Right cardiac atrium (tissue), 5 donors: ENCODE data around the gene MRPS18B. TPM values are rescaled to one million over a fixed set of nuclear protein-coding genes. Genes with fewer than 3 reads are reported as not detected.

Experiments used
- ATAC-seq, 2 donors: fragments of 200-7000 bp; cut with Tn5 transposase; one replicate each; pipeline versions ENCODE4 v1.8.0 to v1.9.1; 2020; ENCODE audit warnings: moderate library complexity in 2 of 2, mild to moderate bottlenecking in 1 of 2
- DNase-seq, 3 donors: peaks; one replicate each; pipeline ENCODE4 v3.0.0-alpha.2; 2020
- H3K27ac ChIP-seq: one replicate; pipeline ENCODE4 v1.5.1; 2013; ENCODE audit warnings: mild to moderate bottlenecking, low read length, control low read depth, moderate library complexity
- H3K27me3 ChIP-seq: one replicate; pipeline ENCODE4 v1.6.1; 2013; ENCODE audit not compliant: control insufficient read depth, insufficient read depth
- H3K4me1 ChIP-seq: one replicate; pipeline ENCODE4 v1.6.1; 2013; ENCODE audit warnings: low read length; ENCODE audit not compliant: control insufficient read depth, insufficient read depth
- H3K4me3 ChIP-seq: one replicate; pipeline ENCODE4 v1.5.1; 2013; ENCODE audit warnings: low read length, control low read depth
- H3K9me3 ChIP-seq: one replicate; pipeline ENCODE4 v1.6.1; 2013; ENCODE audit warnings: low read length; ENCODE audit not compliant: control insufficient read depth
- WGBS: extraction: QIAGEN DNeasy Blood & Tissue Kit; methylation state at CpG from one replicate; pipeline ENCODE4 v1.1.7; 2013; 5-methylcytosine and 5-hydroxymethylcytosine counted together
- intact Hi-C, 4 donors: fragments of 100-400 bp; cut with DNase I; formaldehyde crosslinking; loops; one replicate each; pipeline versions ENCODE4 v1.11.0 to v1.14.0; 2022 to 2023
- polyA plus RNA-seq: library from polyadenylated mRNA; stranded (reverse); fragments of 200-250 nt; gene quantifications from one replicate; pipeline ENCODE4 v1.2.3, GENCODE V29; 2013
- total RNA-seq, 4 donors: library from RNA; stranded (reverse); fragmentation: NEBNext Ultra II Directional; extraction: Animal tissue kit (Norgen Biotek cat#: 25700); gene quantifications; one replicate each; pipeline ENCODE4 v1.2.1, GENCODE V29; 2021
- donor health status: healthy with polysubstance abuse.
- donor health status: DM: no; HTN: yes; CAD: no.
- donor health status: DM: no; HTN: no; CAD: no.
- donor health status: DM: no; HTN: yes; CAD: no; lungs with severe emphysema.
- donor health status: DM: yes; HTN: yes; CAD: no.

Gene MRPS18B
- total and polyA plus RNA-seq, 5 donors = 60.2 to 97.6 (median 75.9) TPM

- peak; percentile 9 to 10 for ATAC-seq
- intact Hi-C loops = loop anchor here in 1 of 4 donors (5.0 to 10.0 kb wide), 2 partner anchors 60 to 117 kb away; partner anchors contain the start of gene HLA-E
- Histone ChIP-seq H3K27me3 (no peaks in the 10 kb centered on the region), H3K4me3 (no peak overlapping the region), H3K4me1 (no peaks in the 10 kb centered on the region), H3K27ac (no peak overlapping the region), H3K9me3 (no peaks in the 10 kb centered on the region)
- 94% methylated on average over 39 of the region's 39 CpGs for WGBS
- peak in 1 of 3 donors; percentile 63 for DNase-seq
These were observed 15.6 kb upstream of the MRPS18B start for GRCh38 chr6:30601815-30602641.

- Histone ChIP-seq H3K4me1 (no peaks in the 10 kb centered on the region), H3K9me3 (no peaks in the 10 kb centered on the region), H3K27me3 (no peaks in the 10 kb centered on the region), H3K4me3 (no peak overlapping the region), H3K27ac (no peak overlapping the region)
- ATAC-seq (no peak), DNase-seq (no peak)
- intact Hi-C loops = loop anchor here in 1 of 4 donors (5.0 to 10.0 kb wide), 2 partner anchors 62 to 119 kb away; partner anchors contain the start of gene HLA-E
- WGBS = 93% methylated on average over 13 of the region's 13 CpGs
These were observed 13.7 kb upstream of the MRPS18B start for GRCh38 chr6:30603961-30604360.

GRCh38 chr6:30610065-30610464 is 7.6 kb upstream of the MRPS18B start:
- H3K27me3 ChIP-seq = no peaks in the 10 kb centered on the region
- H3K4me1 ChIP-seq = peaks cover 6% of the 10 kb centered on the region
- H3K27ac ChIP-seq = no peak overlapping the region
- ATAC-seq (no peak), DNase-seq (no peak)
- intact Hi-C loops = no loop called here
- no peak overlapping the region for H3K4me3 ChIP-seq
- 78% methylated on average over 4 of the region's 4 CpGs for WGBS
- no peaks in the 10 kb centered on the region for H3K9me3 ChIP-seq

GRCh38 chr6:30611150-30611855 is 6.3 kb upstream of the MRPS18B start:
- no peaks in the 10 kb centered on the region for H3K27me3 ChIP-seq
- DNase-seq (peak in 1 of 3 donors; percentile 7), ATAC-seq (no peak)
- no peaks in the 10 kb centered on the region for H3K9me3 ChIP-seq
- intact Hi-C loops = no loop called here
- 76% methylated on average over 9 of the region's 9 CpGs for WGBS
- H3K4me1 ChIP-seq = peaks cover 6% of the 10 kb centered on the region
- no peak overlapping the region for H3K4me3 ChIP-seq
- H3K27ac ChIP-seq = no peak overlapping the region

- peaks cover 6% of the 10 kb centered on the region for H3K4me1 ChIP-seq
- ATAC-seq = no peak
- no peaks in the 10 kb centered on the region for H3K27me3 ChIP-seq
- no peak overlapping the region for H3K4me3 ChIP-seq
- no peak for DNase-seq
- intact Hi-C loops = no loop called here
- 54% methylated on average over 2 of the region's 2 CpGs for WGBS
- H3K27ac ChIP-seq = no peak overlapping the region
- no peaks in the 10 kb centered on the region for H3K9me3 ChIP-seq
These were observed 5.8 kb upstream of the MRPS18B start for GRCh38 chr6:30611856-30612194.

GRCh38 chr6:30612213-30612612 is 5.4 kb upstream of the MRPS18B start:
- H3K4me1 ChIP-seq = peaks cover 6% of the 10 kb centered on the region
- WGBS = 71% methylated on average over 1 of the region's 1 CpG
- H3K4me3 ChIP-seq = no peak overlapping the region
- H3K27ac ChIP-seq = no peak overlapping the region
- intact Hi-C loops = no loop called here
- no peak for DNase-seq
- H3K27me3 ChIP-seq = no peaks in the 10 kb centered on the region
- no peak for ATAC-seq
- no peaks in the 10 kb centered on the region for H3K9me3 ChIP-seq

GRCh38 chr6:30612687-30613248 is 4.9 kb upstream of the MRPS18B start:
- no peak overlapping the region for H3K4me3 ChIP-seq
- 57% methylated on average over 6 of the region's 6 CpGs for WGBS
- ATAC-seq (no peak), DNase-seq (peak in 1 of 3 donors; percentile 10)
- peaks cover 6% of the 10 kb centered on the region for H3K4me1 ChIP-seq
- no peak overlapping the region for H3K27ac ChIP-seq
- no peaks in the 10 kb centered on the region for H3K27me3 ChIP-seq
- intact Hi-C loops = no loop called here
- H3K9me3 ChIP-seq = no peaks in the 10 kb centered on the region

- no peaks in the 10 kb centered on the region for H3K27me3 ChIP-seq
- intact Hi-C loops = no loop called here
- H3K4me1 ChIP-seq = peaks cover 6% of the 10 kb centered on the region
- peak overlapping the region; percentile 8 for H3K27ac ChIP-seq
- H3K9me3 ChIP-seq = no peaks in the 10 kb centered on the region
- ATAC-seq (no peak), DNase-seq (peak in 1 of 3 donors; percentile 3)
- H3K4me3 ChIP-seq = no peak overlapping the region
These were observed 4.2 kb upstream of the MRPS18B start for GRCh38 chr6:30613251-30614043.

- 21% methylated on average over 8 of the region's 8 CpGs for WGBS
- DNase-seq = peak in 1 of 3 donors; percentile 21
- no peaks in the 10 kb centered on the region for H3K27me3 ChIP-seq
- peak overlapping the region; percentile 99 for H3K4me3 ChIP-seq
- no peaks in the 10 kb centered on the region for H3K9me3 ChIP-seq
- intact Hi-C loops = no loop called here
- H3K4me1 ChIP-seq = peaks cover 6% of the 10 kb centered on the region
- H3K27ac ChIP-seq = peak overlapping the region; percentile 88
- no peak for ATAC-seq
These were observed 3.4 kb upstream of the MRPS18B start for GRCh38 chr6:30614044-30614842.

GRCh38 chr6:30614843-30615218 is 2.8 kb upstream of the MRPS18B start:
- WGBS = under 1% methylated on average over 6 of the region's 6 CpGs
- peaks cover 6% of the 10 kb centered on the region for H3K4me1 ChIP-seq
- ATAC-seq = peak; percentile 80 to 86
- peak overlapping the region; percentile 99 for H3K4me3 ChIP-seq
- H3K27ac ChIP-seq = peak overlapping the region; percentile 88
- DNase-seq = peak; percentile 83 to 88 (median 84)
- no peaks in the 10 kb centered on the region for H3K27me3 ChIP-seq
- intact Hi-C loops = no loop called here
- H3K9me3 ChIP-seq = no peaks in the 10 kb centered on the region
